ENCODE results near the gene ASPSCR1. TPM values are rescaled to one million over a fixed set of nuclear protein-coding genes. Genes with fewer than 3 reads are reported as not detected.

The ASPSCR1 gene
- total and polyA plus RNA-seq, 2 of the 13 experiments (the other 11 are each of a cell fraction or from before 2014, with no cell fraction given) = 274 to 314 TPM

- TF ChIP-seq, protein P1, sequence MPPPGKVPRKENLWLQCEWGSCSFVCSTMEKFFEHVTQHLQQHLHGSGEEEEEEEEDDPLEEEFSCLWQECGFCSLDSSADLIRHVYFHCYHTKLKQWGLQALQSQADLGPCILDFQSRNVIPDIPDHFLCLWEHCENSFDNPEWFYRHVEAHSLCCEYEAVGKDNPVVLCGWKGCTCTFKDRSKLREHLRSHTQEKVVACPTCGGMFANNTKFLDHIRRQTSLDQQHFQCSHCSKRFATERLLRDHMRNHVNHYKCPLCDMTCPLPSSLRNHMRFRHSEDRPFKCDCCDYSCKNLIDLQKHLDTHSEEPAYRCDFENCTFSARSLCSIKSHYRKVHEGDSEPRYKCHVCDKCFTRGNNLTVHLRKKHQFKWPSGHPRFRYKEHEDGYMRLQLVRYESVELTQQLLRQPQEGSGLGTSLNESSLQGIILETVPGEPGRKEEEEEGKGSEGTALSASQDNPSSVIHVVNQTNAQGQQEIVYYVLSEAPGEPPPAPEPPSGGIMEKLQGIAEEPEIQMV (CRISPR knock-in tag; IDR thresholded peaks at IDR 0.05; ENCODE audit: low read depth) = 0 out of 2 replicates have a peak, but pooled peaks have one; percentile 74
- TF ChIP-seq TEAD3 (CRISPR knock-in tag; optimal IDR thresholded peaks at IDR 0.05; ENCODE audit: borderline replicate concordance) = peak; percentile 84
- TF ChIP-seq ZNF484 (CRISPR knock-in tag; IDR thresholded peaks at IDR 0.05; ENCODE audit: borderline replicate concordance, low read depth) = no peak; the same call in 1 of the 2 replicates
- TF ChIP-seq ZNF773 (CRISPR knock-in tag; IDR thresholded peaks at IDR 0.05; ENCODE audit: borderline replicate concordance) = no peak; the same call in 1 of the 2 replicates
- peak; percentile 70; the same call in 1 of the 2 replicates for TF ChIP-seq ZNF780A (CRISPR knock-in tag; IDR thresholded peaks at IDR 0.05)
- TF ChIP-seq ZNF883 (CRISPR knock-in tag; IDR thresholded peaks at IDR 0.05; ENCODE audit: not compliant biosample characterization) = no peak
- TF ChIP-seq ARID2 (CRISPR knock-in tag; IDR thresholded peaks at IDR 0.05; ENCODE audit: borderline replicate concordance) = no peak
- no peak; the same call in 1 of the 2 replicates for TF ChIP-seq ZNF44 (CRISPR knock-in tag; IDR thresholded peaks at IDR 0.05)
- no peak for TF ChIP-seq JUNB (CRISPR knock-in tag; IDR thresholded peaks at IDR 0.05; ENCODE audit: borderline replicate concordance)
- peak; percentile 97 for TF ChIP-seq PATZ1 (CRISPR knock-in tag; IDR thresholded peaks at IDR 0.05)
- peak; percentile 69 for TF ChIP-seq ZNF274 (CRISPR knock-in tag; IDR thresholded peaks at IDR 0.05)
- TF ChIP-seq, protein P2, sequence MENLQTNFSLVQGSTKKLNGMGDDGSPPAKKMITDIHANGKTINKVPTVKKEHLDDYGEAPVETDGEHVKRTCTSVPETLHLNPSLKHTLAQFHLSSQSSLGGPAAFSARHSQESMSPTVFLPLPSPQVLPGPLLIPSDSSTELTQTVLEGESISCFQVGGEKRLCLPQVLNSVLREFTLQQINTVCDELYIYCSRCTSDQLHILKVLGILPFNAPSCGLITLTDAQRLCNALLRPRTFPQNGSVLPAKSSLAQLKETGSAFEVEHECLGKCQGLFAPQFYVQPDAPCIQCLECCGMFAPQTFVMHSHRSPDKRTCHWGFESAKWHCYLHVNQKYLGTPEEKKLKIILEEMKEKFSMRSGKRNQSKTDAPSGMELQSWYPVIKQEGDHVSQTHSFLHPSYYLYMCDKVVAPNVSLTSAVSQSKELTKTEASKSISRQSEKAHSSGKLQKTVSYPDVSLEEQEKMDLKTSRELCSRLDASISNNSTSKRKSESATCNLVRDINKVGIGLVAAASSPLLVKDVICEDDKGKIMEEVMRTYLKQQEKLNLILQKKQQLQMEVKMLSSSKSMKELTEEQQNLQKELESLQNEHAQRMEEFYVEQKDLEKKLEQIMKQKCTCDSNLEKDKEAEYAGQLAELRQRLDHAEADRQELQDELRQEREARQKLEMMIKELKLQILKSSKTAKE (CRISPR knock-in tag; IDR thresholded peaks at IDR 0.05; ENCODE audit: borderline replicate concordance) = peak; percentile 98
- peak; percentile 82; the same call in 1 of the 2 replicates for TF ChIP-seq PRMT3 (CRISPR knock-in tag; IDR thresholded peaks at IDR 0.05; ENCODE audit: borderline replicate concordance, low read depth)
- peak; percentile 86 for TF ChIP-seq JUN (CRISPR knock-in tag; IDR thresholded peaks at IDR 0.05)
- TF ChIP-seq BATF2 (CRISPR knock-in tag; IDR thresholded peaks at IDR 0.05) = peak; percentile 64; the same call in 1 of the 2 replicates
- peak; percentile 71; the same call in 1 of the 2 replicates for TF ChIP-seq ELF1 (CRISPR knock-in tag; IDR thresholded peaks at IDR 0.05)
- TF ChIP-seq, protein P3, sequence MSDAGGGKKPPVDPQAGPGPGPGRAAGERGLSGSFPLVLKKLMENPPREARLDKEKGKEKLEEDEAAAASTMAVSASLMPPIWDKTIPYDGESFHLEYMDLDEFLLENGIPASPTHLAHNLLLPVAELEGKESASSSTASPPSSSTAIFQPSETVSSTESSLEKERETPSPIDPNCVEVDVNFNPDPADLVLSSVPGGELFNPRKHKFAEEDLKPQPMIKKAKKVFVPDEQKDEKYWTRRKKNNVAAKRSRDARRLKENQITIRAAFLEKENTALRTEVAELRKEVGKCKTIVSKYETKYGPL (CRISPR knock-in tag; IDR thresholded peaks at IDR 0.05) = no peak
- TF ChIP-seq ATF1 (CRISPR knock-in tag; IDR thresholded peaks at IDR 0.05) = no peak
- TF ChIP-seq TOE1 (CRISPR knock-in tag; IDR thresholded peaks at IDR 0.05) = no peak; the same call in 1 of the 2 replicates
- no peak for TF ChIP-seq TCF12 (IDR thresholded peaks at IDR 0.05)
- TF ChIP-seq TCF12 (CRISPR knock-in tag; IDR thresholded peaks at IDR 0.05) = peak; percentile 94; the same call in 1 of the 2 replicates
Measured at GRCh38 chr17:81966343-81967243, 10.8 kb upstream of the ASPSCR1 start (continued).
